ENCODE data around the gene URB2.

DNA sequence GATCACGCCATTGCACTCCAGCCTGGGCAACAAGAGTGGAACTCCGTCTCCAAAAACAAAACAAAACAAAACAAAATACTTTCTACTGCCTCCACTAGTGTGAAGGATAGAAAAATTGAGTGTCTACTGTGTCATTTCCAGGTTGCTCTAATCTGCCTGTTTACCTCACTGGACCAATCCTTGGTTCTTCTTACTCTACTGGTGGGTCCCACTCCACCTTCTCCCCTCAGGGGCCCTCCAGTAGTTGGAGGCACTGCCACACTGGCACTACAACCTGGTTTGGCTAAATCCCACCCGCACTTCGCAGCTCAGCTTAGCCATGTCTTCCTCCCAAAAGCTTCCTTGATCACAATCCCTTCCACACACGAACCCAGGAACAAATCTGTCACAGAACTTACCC lies 2.8 kb upstream of the URB2 start:
- TF ChIP-seq POLR2AphosphoS5 (IDR thresholded peaks at IDR 0.05) (no peak), POLR2A (IDR thresholded peaks at IDR 0.05; ENCODE audit: low read depth) (no peak)
- TF ChIP-seq, protein P1, sequence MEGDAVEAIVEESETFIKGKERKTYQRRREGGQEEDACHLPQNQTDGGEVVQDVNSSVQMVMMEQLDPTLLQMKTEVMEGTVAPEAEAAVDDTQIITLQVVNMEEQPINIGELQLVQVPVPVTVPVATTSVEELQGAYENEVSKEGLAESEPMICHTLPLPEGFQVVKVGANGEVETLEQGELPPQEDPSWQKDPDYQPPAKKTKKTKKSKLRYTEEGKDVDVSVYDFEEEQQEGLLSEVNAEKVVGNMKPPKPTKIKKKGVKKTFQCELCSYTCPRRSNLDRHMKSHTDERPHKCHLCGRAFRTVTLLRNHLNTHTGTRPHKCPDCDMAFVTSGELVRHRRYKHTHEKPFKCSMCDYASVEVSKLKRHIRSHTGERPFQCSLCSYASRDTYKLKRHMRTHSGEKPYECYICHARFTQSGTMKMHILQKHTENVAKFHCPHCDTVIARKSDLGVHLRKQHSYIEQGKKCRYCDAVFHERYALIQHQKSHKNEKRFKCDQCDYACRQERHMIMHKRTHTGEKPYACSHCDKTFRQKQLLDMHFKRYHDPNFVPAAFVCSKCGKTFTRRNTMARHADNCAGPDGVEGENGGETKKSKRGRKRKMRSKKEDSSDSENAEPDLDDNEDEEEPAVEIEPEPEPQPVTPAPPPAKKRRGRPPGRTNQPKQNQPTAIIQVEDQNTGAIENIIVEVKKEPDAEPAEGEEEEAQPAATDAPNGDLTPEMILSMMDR (IDR thresholded peaks at IDR 0.05) = no peak

Measured in esophagus muscularis mucosa (tissue), 3 donors.